GM20431 (cell line): Measurements from ENCODE around the gene ALLC.

Experiments
- in situ Hi-C: fragments of 300-500 bp; cut with MseI, MboI; formaldehyde crosslinking; loops from one replicate; pipeline ENCODE4 v1.15.0; 2020; ENCODE audit warnings: low sequenced_read_pairs; ENCODE audit not compliant: unreplicated experiment

ALLC gene

DNA sequence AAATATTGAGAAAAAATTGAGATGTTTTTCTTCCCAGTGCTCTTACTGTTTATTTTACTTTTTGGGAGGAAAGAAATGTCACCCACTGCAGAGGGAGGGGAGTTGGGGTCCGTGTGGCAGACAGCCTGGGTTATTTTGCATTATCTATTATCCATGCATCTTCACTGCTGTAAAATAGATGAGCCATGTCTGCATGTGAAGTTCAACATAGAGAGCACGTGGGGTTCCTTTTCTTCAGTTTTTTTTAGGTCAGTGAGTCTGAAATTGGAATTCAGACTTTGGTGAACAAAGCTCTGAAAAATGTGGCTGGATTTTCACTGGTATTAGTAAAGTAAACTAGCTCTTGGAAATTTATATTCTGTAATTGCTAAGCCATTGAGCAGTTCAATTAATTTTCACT, 47.8 kb downstream of the ALLC start:
- in situ Hi-C loops, result no loop called here

- in situ Hi-C loops, result no loop called here
Observed at GRCh38 chr2:3706892-3707291, 48.9 kb downstream of the ALLC start.

- in situ Hi-C loops, result no loop called here
Observed at GRCh38 chr2:3708576-3708975, 50.6 kb downstream of the ALLC start.

DNA sequence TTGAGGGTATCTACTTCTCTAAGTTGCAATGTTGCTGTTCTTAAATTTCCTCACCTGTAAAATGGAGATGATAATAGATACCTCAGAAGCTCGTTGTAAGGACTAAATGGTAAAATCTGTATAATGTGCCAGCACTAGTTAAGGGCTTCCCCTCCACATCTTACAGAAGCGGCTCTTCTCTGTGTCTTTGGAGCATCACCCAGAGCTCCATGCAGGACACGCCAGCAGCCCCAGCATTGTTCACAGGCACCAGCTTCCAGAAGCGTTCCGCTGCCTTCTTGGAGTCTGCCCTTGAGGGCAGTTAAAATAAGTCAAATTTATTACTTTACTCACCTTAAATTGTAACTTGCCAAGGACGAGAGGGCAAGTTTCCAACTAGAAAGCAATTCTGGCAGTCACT, 51.2 kb downstream of the ALLC start:
- in situ Hi-C loops, result no loop called here

DNA sequence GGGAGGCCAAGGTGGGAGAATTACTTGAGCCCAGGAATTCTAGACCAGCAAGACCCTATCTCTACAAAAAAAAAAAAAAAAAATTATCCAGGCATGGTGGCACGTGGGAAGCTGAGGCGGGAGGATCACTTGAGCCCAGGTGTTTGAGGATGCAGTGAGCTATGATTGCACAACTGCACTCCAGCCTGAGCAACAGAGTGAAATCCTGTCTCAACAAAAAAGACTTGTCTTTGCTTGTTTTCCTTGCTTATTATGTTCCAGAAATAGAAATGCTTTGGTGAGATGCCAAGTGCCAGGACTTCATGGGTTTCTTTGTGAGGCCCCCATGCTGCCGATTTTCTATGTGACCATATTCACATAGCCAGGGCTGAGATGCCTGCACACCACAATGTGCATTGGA, 54.4 kb downstream of the ALLC start:
- in situ Hi-C loops, result no loop called here

GRCh38 chr2:3712831-3713503, 55.0 kb downstream of the ALLC start:
- in situ Hi-C loops, result no loop called here

DNA sequence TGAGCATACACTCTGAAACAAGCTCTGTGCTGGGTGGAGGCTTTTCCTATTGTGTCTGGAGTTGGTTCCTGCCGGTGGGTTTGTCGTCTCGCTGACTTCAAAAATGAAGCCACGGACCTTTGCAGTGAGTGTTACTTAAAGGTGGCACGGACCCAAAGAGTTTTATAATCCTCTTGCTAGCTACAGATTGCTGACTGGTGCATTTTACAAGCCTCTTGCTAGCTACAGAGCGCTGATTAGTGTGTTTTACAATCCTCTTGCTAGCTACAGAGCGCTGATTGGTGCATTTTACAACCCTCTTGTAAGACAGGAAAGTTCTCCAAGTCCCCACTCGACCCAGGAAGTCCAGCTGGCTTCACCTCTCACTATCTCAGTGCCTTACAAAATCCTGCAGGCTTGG, 60.7 kb downstream of the ALLC start:
- in situ Hi-C loops, result no loop called here

DNA sequence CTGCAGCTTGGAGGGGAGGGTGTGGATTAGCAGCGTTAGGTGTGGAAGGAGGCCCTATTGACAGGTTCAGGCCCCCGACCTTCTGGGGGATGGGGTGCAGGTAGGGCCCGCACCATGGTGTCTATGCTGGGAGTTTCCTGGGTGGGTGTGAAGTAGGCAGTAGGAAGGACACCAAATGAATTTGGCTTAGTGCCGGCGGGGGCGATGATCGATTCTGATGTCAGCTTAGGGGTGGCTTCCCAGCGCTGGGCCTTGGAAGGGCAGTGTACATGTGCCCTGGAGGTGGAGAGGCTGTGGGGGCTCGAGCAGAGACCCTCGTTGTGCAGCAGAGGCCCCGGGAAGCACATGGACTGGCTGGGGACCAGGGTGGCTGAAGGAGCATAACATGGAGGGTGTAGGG, 67.0 kb downstream of the ALLC start:
- in situ Hi-C loops, result no loop called here

DNA sequence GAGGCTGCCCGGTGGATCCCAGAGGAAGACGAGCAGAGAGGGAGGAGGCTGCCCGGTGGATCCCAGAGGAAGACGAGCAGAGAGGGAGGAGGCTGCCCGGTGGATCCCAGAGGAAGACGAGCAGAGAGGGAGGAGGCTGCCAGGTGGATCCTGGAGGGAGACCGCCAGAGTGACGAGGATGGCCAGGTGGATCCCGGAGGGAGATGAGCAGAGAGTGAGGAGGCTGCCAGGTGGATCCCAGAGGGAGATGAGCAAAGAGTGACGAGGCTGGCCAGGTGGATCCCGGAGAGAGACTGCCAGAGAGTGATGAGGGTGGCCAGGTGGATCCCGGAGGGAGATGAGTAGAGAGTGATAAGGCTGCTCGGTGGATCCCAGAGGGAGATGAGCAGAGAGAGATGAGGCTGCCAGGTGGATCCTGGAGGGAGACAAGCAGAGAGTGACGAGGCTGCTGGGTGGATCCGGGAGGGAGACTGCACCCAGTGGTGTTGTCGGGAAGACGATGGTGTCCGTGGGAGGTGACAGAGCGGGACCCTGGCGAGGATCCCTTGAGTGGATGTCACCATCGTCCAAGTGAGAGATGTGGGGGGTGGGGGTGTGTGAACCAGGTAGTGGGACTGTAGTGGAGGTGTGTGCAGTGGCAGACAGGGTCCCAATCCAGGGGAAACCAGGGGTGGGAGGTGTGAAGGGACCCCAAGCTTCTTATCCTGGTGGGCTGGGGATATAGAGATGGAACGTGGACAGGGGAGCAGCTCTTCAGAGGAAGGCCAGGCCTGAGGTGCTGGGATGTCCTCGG, 67.7 kb downstream of the ALLC start:
- in situ Hi-C loops, result no loop called here

- in situ Hi-C loops, result no loop called here
Observed at GRCh38 chr2:3726511-3726910, 68.5 kb downstream of the ALLC start.

GRCh38 chr2:3727397-3728045, 69.5 kb downstream of the ALLC start:
- in situ Hi-C loops, result no loop called here

- in situ Hi-C loops, result no loop called here
Observed at GRCh38 chr2:3728104-3729054, 70.4 kb downstream of the ALLC start.

GRCh38 chr2:3729055-3729448, 71.1 kb downstream of the ALLC start:
- in situ Hi-C loops, result no loop called here

- in situ Hi-C loops, result no loop called here
Observed at GRCh38 chr2:3729786-3730185, 71.8 kb downstream of the ALLC start.

GRCh38 chr2:3730646-3731045, 72.6 kb downstream of the ALLC start:
- in situ Hi-C loops, result no loop called here

- in situ Hi-C loops, result no loop called here
Observed at GRCh38 chr2:3731829-3732228, 73.8 kb downstream of the ALLC start.

GRCh38 chr2:3736112-3736511, 78.1 kb downstream of the ALLC start:
- in situ Hi-C loops, result no loop called here

DNA sequence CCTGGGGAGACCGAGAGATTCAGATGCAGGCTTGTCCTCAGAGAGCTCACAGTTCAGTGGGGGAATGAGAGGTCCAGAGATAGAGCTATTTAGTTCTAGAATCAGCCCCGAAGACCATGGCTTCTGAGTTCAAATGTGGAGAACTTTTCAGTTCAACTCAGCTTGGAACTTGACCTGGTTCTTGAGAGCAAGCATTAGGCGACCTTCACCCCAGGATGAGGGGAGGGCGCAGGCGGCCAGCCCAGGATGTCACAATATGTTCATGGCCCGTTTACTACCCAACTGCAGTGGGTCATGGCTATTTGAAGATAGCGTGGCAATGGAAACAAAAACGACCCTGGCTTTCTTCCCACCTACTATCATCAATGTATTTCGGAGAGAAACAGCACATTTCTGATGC, 79.1 kb downstream of the ALLC start:
- in situ Hi-C loops, result no loop called here

DNA sequence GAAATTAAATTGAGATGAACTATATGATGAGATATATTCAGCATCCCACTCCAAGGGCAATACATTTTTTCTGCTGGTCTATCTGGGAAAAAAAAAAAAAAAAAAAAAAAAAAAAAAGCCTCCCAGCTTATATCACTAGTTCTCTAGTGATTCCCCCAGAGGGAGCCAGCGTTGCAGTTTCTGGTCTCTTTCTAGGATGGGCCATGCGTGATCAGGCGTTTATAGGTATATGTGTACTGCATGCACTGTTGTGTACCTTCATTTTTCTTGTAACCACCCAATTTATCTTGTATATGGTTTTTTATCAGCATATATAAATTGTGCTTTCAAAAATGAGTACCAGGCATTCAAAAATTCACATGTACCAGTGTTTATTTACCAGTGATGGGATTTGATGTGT, 80.5 kb downstream of the ALLC start:
- in situ Hi-C loops, result no loop called here

DNA sequence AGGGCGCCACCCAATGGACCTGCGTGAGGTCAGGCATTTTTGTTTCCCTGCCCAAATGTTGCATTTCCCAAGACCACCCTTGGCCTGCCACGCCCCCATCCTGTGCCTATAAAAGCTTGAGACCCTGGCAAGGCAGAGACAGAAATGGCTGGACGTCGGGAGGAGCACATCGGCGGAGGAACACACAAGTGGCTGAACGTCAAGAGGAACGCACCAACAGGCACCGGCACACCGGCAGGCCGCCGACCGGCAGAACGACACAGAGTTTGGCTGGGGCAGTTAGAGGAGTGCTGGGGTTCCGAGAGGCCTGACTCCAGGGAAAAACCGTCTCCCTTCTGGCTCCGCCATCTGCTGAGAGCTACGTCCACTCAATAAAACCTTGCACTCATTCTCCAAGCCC, 81.3 kb downstream of the ALLC start:
- in situ Hi-C loops, result no loop called here
